Stimulated activated naive CD4-positive, alpha-beta T cell treated with Interleukin-2 at 50 U/mL for 16 hours (primary cell): Measurements from ENCODE around the gene ZNF200.

Source experiments
- DNase-seq: peaks from one replicate; lab custom pipeline; 2025; lab: John Stamatoyannopoulos, UW

The ZNF200 gene

GRCh38 chr16:3175157-3176093 lies 59.5 kb downstream of the ZNF200 start:
- no peak for DNase-seq

GRCh38 chr16:3174618-3175148 lies 60.3 kb downstream of the ZNF200 start:
- DNase-seq = no peak

GRCh38 chr16:3173892-3174617 lies 60.9 kb downstream of the ZNF200 start:
- DNase-seq = no peak
